GM08714 (cell line): ENCODE results near the gene UMOD.
"Not testable (repeated sequence)": the region's sequence is repeated elsewhere in the genome, so short reads cannot be mapped to it uniquely, and the experiment has no call there.

ENCODE experiments used
- H3K4me3 ChIP-seq: fragments of 200-500 bp; sonication (Bioruptor generic); 2 replicates; pipeline ENCODE4 v1.5.1; 2014; ENCODE audit warnings: mild to moderate bottlenecking, low read length, inconsistent platforms
- ZNF274 ChIP-seq: IDR thresholded peaks from 2 replicates; pipeline ENCODE4 v1.6.1; 2012; ENCODE audit warnings: mild to moderate bottlenecking, low read depth, low read length

The UMOD gene

DNA sequence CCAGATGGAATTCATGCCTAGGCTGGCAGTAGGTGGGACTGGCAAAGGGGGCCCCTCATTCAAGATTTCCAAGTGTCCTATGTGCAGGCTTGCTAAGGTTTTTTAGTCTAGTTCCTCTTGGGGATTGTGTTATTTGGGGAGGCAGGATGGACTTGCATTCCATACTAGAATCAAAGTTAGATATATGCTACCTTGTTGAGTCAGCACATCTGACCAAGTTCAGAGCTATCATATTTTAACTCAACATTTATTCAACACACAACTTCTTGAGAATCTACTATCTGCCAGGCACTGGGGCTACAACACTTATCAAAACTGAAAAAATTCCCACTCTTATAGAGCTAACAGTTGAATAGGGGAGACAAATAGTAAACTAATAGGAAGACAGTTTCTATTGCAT, 31.9 kb downstream of the UMOD start:
- no peak overlapping the region for H3K4me3 ChIP-seq
- TF ChIP-seq ZNF274: no peak

- no peak for TF ChIP-seq ZNF274
- H3K4me3 ChIP-seq: no peak overlapping the region
Observed at GRCh38 chr16:20320178-20320577, 32.3 kb downstream of the UMOD start.

- no peak overlapping the region for H3K4me3 ChIP-seq
- TF ChIP-seq ZNF274: no peak
Observed at GRCh38 chr16:20319406-20319805, 33.1 kb downstream of the UMOD start.

DNA sequence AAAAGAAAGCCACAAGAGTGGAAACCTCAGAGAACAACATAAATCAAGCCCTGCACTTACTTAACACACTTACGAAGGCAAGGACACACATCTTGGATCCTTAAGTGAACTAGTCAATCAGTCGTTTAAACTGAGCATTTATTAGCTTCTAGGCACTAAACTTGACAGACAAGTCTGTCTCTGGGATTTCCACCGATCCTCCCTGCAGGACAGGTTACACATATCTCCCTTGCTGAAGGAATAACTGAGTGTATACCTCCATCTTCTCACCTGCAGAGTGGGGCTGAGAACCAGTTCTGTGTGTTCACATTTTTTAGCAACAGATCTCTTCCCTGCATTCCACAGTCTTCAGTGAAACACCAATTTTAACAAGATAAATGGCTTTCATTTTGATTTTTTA, 34.1 kb downstream of the UMOD start:
- H3K4me3 ChIP-seq: no peak overlapping the region
- no peak for TF ChIP-seq ZNF274

- no peak for TF ChIP-seq ZNF274
Observed at GRCh38 chr16:20318006-20318405, 34.5 kb downstream of the UMOD start.

GRCh38 chr16:20317117-20317516, 35.4 kb downstream of the UMOD start:
- TF ChIP-seq ZNF274: no peak
- H3K4me3 ChIP-seq: no peak overlapping the region

More at GRCh38 chr16:20318006-20318405, 34.5 kb downstream of the UMOD start:
- H3K4me3 ChIP-seq: no peak overlapping the region

DNA sequence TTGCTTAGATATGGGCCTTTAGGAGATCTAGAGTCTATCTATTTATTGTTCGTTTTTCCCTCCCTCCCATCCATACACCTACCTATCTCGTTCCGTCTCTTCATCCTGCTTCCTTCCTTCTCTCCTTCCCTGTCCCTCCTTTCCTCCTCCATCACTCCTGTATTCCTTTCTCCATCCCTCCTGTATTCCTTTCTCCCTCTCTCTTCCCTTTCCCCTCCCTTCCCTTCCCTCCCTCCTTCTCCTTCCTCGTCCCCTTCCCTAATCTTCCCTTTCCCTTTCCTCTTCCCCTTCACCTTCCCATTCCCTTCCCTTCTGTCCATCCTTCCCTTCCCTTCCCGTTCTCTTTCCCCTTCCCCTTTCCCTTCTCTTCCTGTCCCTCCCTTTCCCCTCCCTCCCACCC, 35.8 kb downstream of the UMOD start:
- no peak for TF ChIP-seq ZNF274

GRCh38 chr16:20315764-20316163, 36.8 kb downstream of the UMOD start:
- no peak overlapping the region for H3K4me3 ChIP-seq
- TF ChIP-seq ZNF274: no peak

More for the DNA sequence above, 35.8 kb downstream of the UMOD start:
- no peak overlapping the region for H3K4me3 ChIP-seq

- no peak for TF ChIP-seq ZNF274
- H3K4me3 ChIP-seq: no peak overlapping the region
Observed at GRCh38 chr16:20314575-20314974, 37.9 kb downstream of the UMOD start.

GRCh38 chr16:20313741-20314140, 38.8 kb downstream of the UMOD start:
- no peak for TF ChIP-seq ZNF274
- H3K4me3 ChIP-seq: no peak overlapping the region

GRCh38 chr16:20312536-20313095, 39.9 kb downstream of the UMOD start:
- H3K4me3 ChIP-seq: not testable (repeated sequence)

DNA sequence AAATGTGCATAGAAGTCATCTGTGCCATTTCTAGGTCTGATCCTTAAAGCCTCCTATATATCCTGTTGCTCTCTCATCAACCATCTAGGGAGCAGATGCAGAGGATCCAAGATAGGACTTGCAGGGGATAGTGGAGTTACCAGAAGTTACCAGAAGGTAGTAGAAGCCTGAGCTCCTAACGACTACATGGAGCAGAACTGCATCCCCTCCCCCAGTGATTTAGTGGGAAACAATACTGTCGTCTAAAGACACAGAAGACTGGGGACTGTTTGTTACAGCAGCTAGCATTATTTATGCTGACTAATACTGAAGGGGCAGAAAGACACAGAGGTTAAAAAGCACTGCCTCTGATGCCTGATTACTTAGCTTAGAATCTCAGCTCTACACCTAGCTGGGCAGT, 41.0 kb downstream of the UMOD start:
- H3K4me3 ChIP-seq: no peak overlapping the region
- no peak for TF ChIP-seq ZNF274

GRCh38 chr16:20310421-20311395, 41.8 kb downstream of the UMOD start:
- TF ChIP-seq ZNF274: no peak
- H3K4me3 ChIP-seq: no peak overlapping the region

DNA sequence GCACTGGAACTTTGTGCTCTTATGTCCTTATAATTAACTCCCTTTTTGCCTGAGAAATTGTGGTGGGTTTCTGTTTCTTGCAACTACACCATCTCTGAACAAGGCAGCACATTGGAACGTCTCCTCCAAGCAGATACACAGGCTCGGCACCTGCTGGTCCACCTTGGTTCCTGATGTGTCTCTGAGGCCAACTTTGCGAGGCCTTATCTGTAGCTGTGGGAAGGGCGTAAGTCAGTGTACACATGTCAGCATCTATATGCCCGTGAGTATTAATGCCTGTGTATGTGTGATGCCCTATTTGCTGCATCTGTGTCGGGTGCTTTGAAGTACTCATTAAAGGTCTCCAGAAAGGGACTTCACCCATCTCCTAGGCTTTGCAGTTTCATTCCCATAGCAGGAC, 42.7 kb downstream of the UMOD start:
- TF ChIP-seq ZNF274: no peak
- no peak overlapping the region for H3K4me3 ChIP-seq
